ENCODE measurements around the gene SLC38A8.
A peak's percentile ranks its signal among the peaks of the same experiment; 100 is the strongest.

SLC38A8 gene

GRCh38 chr16:84047626-84048025, 5.0 kb upstream of the SLC38A8 start:
- DNase-seq, result no peak

- no peak for DNase-seq
Measured at GRCh38 chr16:84047206-84047605, 4.6 kb upstream of the SLC38A8 start.

- no peak for DNase-seq
Measured at GRCh38 chr16:84045818-84046470, 3.3 kb upstream of the SLC38A8 start.

GRCh38 chr16:84045001-84045817, 2.6 kb upstream of the SLC38A8 start:
- no peak for DNase-seq

- no peak for DNase-seq
Measured at GRCh38 chr16:84044118-84044488, 1.5 kb upstream of the SLC38A8 start.

GRCh38 chr16:84043486-84044117, 1.0 kb upstream of the SLC38A8 start:
- no peak for DNase-seq

- DNase-seq, result no peak
Measured at GRCh38 chr16:84042879-84043485, 387 bp upstream of the SLC38A8 start.

- no peak for DNase-seq
Measured at GRCh38 chr16:84041881-84042280, 714 bp downstream of the SLC38A8 start.

GRCh38 chr16:84040823-84041820, 1.5 kb downstream of the SLC38A8 start:
- DNase-seq, result peak; percentile 25

GRCh38 chr16:84040226-84040822, 2.3 kb downstream of the SLC38A8 start:
- no peak for DNase-seq

GRCh38 chr16:84039696-84040095, 2.9 kb downstream of the SLC38A8 start:
- DNase-seq, result no peak

GRCh38 chr16:84038469-84038868, 4.1 kb downstream of the SLC38A8 start:
- DNase-seq, result no peak

- no peak for DNase-seq
Measured at GRCh38 chr16:84036982-84037425, 5.6 kb downstream of the SLC38A8 start.

- DNase-seq, result no peak
Measured at GRCh38 chr16:84036131-84036530, 6.5 kb downstream of the SLC38A8 start.

GRCh38 chr16:84034516-84034915, 8.1 kb downstream of the SLC38A8 start:
- no peak for DNase-seq

GRCh38 chr16:84033251-84034195, 9.1 kb downstream of the SLC38A8 start:
- no peak for DNase-seq

GRCh38 chr16:84032458-84033178, 10.0 kb downstream of the SLC38A8 start:
- DNase-seq, result no peak

- DNase-seq, result no peak
Measured at GRCh38 chr16:84031556-84031955, 11.0 kb downstream of the SLC38A8 start.

- no peak for DNase-seq
Measured at GRCh38 chr16:84029297-84030047, 13.1 kb downstream of the SLC38A8 start.

All from NCI-H1694 treated with DMSO at 0.1 percent for 48 hours (cell line).